HT-29 (cell line): ENCODE results near the gene MXI1. TPM values are rescaled to one million over a fixed set of nuclear protein-coding genes. Genes with fewer than 3 reads are reported as not detected.

ENCODE experiments used
- DNase-seq: peaks from one replicate; pipeline ENCODE4 v3.0.0-alpha.2; 2015; ENCODE audit warnings: low spot score
- total RNA-seq: library from RNA; depleted of rRNA; stranded (reverse); fragments of >200 nt; shearing (Covaris generic); gene quantifications from 2 replicates; pipeline ENCODE4 v1.2.3, GENCODE V29; 2014

MXI1 gene
- total RNA-seq, 1 experiment from 2014 or later, result 18.1 TPM

DNA sequence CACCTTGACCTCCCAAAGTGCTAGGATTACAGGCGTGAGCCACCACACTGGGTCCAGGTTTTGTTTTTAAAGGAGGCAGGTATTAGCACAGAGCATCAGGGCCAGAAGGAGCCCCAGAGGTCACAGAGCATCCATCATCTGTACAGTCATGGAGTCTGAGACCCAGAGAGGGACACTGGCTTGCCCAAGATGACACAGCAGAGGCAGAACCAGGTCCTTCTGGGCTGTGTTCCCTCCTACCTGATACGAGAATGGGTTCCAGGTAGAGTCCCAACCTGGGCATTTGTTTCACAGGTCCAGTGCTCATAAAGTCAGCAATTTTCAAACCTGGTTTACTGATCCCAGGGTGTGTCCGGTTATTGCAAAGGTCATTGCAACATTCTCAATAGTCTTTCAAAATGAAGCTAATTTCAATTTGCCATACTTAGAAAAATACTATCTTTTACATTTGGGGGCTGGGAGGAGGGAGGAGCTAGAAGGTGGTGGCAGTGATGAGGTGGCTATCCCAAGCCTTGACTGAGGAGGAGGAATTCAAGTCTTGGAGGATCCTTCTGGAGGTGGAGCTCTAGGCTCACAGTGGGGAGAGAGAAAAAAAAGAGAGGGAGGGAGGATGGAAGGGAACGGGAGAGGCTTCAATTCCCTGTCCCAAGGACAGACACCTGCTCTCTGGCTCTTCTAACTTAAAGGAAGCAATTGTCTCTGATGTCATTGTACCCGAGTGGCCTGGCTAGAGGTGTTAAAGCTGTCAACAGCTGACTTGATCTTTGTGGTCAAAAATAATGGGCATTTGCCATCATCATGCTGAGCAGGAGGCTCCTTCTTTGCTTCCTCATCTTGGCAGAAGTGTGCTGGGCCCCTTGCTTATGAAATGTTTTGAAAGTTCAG, 8.1 kb downstream of the MXI1 start:
- no peak for DNase-seq

DNA sequence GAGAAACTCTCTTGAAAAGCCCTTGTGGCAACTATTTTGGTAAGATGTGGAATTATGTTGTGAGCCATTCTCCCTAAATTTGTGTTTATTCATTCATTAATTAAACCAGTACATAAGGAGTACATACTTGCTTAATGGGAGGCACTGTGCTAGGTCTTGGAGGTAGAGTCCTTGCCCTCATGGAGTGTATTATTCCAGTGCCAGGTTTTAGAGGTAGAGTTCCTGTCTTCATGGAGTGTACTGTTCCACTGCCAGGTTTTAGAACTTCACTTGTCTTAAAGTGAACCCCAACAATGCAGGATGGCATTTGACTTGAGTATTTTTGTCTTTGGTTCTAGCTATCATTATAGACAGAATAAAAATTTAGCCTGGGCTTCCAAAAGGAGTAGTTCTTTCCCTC, 8.8 kb downstream of the MXI1 start:
- DNase-seq, result no peak

DNA sequence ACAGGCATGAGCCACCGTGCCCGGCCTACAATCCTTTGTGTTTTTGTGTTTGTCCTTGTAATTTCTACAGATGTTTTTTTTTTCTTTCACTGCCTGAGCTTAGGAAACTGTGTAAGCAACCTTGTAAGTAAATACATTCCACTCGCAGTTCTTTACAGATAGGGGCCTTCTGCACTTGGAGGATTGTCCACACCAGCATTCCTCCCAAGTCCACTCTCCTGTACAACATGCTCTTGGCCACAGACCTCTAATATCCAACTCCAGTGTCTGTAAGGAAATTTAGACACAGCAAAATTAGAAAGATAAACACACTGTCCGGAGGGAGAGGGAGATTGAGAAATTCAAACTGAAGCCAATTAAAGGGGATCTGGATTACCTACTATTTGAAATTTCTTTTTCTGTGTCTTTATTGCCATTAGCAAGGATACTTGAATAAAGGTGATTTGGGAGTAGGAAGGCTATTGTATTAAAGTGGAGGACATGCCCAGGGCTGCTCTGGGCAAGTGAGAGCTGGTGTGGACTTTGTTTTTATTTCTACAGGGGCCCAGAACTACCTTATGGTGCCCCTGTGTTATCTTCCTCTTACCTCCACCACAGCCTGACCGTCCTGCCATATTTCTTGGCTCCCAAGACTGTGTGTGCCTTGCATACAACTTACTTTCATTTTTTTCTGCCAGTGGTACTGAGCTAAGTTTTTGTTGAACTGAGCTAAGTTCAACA, 9.7 kb downstream of the MXI1 start:
- no peak for DNase-seq

DNA sequence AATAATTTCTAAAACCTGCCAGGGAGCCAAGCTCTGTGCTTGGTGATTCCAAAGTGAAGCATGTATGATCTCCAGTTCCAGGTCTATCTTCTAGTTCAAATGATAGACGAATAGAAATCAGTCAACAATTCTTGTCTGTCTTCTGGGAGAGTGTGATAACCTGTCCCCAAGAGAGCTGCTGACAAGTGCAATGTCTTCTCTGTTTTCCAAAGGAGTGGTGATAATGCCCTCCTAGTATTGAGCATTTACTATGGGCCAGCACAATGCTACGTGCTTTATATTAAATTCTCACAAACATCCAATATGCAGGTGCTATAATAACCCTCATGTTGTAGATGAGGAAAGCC, 10.2 kb downstream of the MXI1 start:
- DNase-seq, result no peak

DNA sequence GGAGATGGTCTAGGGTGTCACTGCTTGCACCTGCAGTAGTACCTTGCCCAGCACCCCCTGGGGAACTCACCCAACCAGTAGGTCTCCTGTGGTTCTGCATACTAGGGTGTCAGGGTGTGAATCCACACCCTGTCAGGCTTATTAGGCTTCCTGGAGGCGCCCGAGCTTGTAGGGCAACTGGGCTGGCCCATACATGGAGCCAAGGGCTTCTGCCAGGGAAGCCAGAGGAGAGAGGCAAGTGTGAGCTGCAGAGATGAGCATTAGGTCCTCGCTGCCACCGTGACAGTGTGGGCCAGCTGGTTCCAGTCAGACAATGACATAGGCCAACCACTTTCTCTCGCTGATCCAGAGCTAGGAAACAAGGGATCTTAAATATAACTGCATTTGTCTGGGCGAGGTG, 11.2 kb downstream of the MXI1 start:
- no peak for DNase-seq

DNA sequence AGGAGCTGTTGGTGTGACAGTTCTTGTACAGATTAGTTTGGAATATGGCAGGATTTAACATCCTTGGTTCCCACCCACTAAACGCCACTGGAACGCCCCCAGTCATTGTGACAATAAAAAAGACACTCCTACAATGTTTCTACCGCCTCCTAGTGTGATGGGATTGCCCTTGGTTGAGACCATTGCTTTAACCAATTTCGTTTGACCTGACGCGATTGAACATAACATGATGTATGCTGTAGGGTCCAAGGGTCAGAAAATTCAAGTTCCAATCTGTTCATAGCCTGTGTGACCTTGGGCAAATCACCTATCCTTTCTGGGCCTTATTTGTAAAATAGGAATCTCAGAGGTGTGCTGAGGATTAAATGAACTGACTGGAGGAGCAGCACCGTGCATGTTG, 12.5 kb downstream of the MXI1 start:
- no peak for DNase-seq

DNA sequence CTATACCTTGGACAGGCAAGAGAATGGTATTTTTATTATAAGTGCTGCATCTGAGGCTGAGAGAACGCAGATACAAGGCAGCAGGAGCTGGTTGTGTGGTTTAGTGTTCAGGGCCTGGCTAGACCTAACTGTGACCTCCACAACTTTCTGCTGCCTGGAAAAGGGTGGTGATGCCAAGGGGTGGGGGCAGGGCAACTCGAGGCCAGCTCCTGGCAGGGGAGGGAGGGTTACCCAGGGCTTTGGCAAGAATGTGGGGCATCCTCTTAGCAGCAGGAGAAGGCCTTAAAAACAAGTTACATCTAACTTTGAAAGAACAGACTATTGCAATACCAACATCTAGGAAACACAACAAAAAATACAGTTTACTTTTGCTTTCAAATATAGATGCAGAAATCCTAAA, 13.0 kb downstream of the MXI1 start:
- DNase-seq, result no peak

DNA sequence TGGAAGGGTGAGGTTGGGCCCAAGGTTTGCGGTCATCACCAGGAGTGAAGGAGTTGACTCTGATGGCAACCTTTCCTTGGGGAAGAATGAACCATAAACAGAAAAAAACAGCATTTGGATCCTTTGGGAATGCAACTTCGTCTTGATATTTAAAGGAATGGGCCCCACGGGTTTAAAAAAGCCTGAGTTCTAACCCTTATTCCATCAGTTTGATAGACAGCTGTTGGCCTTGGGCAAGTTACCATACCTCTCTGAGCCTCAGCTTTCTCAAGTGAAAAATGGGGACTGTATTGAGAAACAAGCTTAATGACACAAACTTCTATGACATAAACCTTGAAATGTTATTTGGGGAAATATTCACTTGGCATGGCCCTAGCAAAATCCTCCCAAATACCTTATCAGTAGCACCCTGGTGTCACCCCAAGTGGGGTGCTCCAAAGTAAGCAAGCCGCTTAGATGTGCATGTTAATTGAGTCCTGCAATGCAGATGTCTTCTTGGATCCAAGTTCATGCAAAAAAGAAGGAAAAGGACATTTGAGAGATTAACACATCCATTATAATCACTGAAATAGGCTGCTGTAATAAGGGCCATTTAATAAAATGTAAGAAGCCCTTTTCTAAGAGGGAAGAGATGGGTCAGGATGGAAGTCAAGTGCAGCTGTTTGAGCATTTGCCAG, 13.8 kb downstream of the MXI1 start:
- DNase-seq, result no peak

DNA sequence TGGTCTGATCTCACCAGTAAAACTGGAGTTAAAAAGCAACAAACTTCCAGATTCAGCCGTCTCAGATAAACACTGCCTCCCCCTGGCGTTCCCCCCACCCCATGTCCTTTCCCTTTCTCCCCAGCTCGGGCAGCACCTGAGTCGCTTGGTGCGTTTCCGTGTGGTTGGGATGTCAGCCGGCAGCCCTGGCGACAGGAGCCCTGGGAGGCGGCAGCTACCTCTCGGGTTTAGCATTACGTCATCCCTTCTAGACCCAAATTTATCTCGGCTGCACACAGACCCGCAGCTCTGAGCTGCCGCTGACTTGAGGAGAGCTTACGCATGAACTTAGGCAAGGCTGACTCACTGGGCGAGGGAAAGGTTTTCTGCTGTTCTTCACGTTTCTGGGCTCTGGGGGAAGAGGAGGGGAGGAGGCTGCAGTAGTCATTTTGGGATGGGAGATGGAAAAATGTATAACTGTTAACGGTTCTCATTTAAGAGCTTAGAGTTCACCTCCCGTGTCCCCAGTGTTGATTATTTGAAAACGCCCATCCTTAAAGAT, 14.4 kb downstream of the MXI1 start:
- peak; percentile 9 for DNase-seq

DNA sequence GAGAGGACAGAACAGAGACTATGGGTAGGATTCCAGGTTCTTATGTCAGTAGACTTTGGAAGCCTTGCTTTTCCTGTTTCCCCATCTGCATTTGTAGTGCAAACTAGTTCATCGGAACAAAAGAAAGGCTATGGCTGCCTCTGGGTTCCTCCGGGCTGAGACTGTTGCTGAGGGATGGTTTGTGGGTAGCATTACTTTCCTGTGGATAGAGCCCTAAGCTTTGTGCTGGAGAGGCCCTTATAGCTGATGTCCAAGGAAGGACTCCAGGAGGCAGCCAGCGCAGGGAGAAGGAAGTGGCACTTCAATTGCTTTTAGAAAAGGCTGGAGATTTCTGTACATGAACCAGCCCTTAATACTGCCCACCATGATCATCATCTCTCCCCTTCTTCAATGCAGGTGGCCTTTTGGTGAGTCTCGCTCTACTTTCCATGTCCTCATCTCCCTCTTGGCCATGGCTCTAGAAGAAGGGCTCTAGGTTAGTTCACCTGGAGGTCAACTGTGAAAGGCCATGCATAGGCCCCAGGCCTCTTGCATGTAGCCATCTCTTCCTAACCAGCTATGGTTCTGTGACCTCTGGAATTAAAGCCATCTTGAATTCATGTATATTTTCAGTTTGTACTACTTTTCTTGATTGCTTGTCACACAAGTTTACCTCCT, 15.4 kb downstream of the MXI1 start:
- DNase-seq, result no peak

DNA sequence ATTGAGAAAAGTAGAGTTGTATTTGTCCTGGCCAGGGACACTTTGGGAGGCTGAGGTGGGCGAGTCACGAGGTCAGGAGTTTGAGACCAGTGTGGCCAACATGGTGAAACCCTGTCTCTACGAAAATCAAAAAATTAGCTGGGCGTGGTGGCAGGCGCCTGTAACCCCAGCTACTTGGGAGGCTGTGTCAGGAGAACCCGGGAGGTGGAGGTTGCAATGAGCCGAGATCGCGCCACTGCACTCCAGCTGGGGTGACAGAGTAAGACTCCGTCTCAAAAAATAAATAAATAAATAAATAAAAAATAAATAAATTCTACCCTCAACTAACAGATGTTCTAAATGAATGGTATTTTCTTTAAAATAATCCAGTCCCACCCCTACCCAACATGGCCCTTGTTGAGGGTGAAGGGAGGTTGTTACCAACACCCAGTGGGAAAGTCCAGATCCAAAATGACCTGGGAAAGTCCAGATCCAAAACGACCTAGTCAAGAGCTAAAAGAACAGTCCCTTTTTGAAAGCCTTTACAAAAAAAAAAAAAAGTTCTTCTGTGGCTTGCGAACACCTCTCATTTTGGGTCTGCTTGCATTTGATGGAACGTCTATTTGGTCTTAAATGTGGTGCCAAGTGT, 16.0 kb downstream of the MXI1 start:
- DNase-seq, result no peak

DNA sequence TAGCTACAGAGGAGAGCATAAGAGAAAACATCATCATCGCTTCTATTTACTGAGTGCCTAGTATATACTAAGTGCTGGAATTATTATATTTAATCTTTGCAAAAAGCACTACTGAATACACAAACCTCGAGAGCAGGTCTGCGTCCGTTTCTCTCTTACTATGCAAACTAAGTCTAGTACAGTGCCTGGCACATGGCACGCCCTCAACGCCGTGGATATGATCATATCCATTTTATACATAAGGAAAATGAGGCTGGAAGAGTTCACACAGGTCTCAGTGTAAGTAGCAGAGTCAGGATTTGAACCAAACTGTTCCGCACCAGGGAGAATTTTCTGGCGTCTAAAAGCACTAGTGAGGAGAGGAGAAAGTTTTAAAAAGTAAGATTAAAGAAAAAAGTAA, 17.6 kb downstream of the MXI1 start:
- no peak for DNase-seq

DNA sequence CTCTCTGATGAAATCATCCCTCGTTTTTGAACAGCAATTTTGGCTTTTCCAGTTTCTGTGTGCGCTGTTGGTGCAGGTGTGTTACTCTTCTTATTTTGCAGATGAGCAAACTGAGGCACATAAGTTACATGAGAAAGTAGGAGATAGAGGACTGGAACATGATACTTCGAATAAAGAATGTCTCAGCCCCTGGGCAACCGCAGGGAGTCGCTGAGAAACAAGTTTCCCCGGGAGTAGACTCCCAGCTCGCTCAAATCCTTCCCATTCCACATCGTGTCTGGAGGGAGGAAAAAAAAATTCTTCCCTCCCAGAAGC, 18.0 kb downstream of the MXI1 start:
- no peak for DNase-seq

DNA sequence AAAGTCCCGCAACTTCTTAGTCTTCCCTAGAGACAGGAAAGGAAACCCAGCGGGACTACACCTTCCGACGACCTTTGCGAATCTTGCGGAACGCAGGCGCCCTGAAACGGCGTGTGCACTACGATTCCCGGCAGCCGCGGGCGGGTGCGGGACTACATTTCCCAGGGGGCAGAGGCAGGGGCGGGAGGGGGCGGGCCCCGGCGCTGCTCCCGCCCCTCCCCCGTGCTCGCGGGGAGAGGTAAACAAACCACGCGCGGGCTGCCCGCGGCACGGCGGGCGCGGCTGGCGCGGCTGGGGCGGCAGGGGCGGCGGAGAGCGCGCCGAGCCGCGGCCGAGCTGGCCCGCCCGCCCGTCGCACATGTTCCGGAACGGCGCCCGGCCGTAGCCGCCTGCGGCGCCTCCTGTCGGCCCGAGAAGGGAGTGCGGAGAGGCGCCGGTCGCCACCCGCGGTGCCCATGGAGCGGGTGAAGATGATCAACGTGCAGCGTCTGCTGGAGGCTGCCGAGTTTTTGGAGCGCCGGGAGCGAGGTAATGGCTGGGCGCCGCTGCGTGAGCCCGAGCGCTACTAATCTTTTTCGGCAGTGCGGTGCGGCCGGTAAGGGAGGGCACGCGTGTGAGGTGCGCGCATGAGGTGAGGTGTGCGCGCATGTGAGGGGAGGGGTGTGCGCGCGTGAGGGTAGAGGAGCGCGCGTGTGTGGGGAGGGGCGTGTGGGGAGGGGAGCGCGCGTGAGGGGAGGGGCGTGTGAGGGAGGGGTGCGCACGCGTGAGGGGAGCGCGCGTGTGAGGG, 18.5 kb downstream of the MXI1 start:
- DNase-seq, result peak; percentile 94

DNA sequence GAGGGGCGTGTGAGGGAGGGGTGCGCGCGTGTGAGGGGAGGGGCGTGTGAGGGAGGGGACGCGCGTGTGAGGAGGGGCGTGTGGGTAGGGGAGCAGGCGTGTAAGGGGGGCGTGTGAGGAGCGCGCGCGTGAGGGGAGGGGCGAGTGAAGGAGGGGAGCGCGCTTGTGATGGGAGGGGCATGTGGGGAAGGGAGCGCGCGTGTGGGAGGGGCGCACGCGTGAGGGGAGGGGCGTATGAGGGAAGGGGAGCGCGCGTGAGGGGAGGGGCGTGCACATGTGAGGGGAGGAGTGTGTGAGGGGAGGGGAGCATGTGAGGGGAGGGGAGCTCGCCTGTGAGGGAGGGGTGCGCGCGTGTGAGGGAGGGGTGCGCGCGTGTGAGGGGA, 19.1 kb downstream of the MXI1 start:
- peak; percentile 75 for DNase-seq

DNA sequence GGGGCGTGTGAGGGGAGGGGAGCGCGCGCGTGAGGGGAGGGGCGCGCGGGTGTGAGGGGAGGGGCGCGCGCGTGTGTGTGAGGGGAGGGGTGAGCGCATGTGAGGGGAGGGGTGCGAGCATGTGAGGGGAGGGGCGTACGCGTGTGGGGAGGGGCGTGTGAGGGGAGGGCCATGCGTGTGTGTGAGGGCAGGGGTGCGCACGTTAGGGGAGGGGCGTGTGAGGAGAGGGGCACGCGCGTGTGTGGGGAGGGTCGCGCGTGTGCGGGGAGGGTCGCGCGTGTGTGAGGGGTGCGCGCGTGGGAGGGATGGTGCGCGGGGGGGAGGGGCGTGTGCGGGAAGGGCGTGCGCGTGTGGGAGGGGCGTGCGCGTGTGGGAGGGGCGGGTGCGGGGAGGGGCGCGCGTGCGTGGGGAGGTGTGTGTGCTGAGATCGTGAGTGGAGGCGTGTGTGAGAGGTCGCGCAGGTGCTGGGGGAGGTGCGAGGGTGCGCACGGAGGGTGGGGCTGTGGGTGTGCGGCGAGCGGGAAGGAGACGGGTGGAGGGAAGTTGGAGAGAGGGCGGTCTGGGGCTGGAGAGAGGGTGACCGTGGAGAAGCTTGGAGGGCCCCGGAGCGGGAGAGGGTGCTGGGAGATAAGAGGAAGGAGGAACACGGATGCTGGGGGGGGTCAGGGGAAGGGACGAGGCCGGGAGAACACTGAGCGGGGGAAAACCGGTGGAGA, 19.7 kb downstream of the MXI1 start:
- peak; percentile 20 for DNase-seq

DNA sequence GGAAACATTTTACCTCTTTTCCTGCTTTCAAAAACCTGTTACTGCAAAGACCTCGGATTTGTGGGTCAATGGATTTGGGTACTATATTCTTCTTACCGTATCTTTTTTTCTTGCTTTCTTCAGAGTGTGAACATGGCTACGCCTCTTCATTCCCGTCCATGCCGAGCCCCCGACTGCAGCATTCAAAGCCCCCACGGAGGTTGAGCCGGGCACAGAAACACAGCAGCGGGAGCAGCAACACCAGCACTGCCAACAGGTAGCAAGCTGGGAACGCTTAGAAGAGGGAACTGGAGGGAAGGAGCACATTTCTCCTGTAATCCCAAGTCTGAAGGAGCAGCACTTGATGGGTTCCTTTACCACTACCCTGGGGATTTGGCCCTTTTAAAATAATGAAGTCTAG, 20.7 kb downstream of the MXI1 start:
- no peak for DNase-seq

DNA sequence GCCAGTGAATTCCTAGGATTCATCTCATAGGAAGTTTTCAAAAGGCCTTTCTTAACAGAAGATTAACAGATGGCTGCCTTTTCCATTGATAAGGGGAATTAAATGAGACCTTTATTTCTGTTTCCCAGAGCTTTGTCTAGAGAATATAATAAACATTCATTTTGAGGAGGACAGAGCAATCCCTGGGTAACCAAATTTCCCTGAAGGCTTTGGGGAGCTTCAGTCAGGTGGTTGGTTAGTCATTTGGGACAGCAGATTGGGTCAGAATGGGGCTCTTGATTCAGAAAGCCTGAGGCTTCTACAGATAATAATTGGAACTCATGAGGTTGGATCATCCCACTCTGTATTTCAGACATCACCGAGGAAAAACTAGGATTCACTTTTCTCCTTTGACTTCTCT, 21.8 kb downstream of the MXI1 start:
- no peak for DNase-seq

DNA sequence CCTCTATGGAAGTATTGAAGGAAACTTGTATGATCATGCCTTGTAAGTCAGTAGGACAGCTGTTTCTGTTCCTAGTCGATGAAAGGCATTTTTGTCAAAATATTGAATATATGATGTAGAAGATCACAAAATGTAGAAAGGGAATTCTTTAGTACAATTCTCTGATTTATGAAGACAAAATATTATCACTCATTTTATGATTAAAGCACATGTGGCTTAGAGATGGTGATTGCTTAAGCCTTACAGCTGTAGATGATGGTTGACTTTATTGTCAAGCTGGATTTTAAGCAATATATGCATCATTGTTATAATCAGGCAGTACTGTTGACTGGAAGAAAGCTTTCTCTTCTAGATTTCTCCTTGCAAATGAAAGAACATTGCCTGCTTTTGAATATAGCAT, 26.4 kb downstream of the MXI1 start:
- no peak for DNase-seq

DNA sequence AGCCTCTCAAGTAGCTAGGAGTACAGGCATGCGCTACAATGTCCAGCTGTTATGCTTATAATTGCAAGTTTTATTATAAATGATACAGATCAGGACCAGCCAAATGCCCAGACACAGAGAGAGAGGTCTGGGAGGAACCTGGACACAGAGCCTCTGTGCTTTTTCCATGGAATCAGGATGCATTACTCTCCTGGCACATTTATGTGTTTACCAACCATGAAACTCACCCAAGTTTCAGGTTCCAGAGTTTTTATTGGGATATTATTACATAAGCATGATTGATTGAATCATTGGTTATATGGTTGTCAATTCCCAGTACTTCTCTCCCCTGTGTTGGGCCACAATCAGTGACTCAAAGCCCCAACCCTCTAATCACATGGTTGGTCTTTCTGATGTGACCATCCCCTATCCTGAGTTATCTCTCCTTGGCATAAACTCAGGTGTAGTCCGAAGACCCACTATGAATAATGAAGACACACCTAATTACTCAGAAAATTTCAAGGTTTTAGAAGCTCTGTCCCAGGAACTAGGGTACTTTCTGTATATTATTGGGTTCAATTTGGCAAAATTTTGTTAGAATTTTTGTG, 30.6 kb downstream of the MXI1 start:
- DNase-seq, result no peak
